ENCODE data around the gene KLF1. TPM values are rescaled to one million over a fixed set of nuclear protein-coding genes. Genes with fewer than 3 reads are reported as not detected.
A peak's percentile ranks its signal among the peaks of the same experiment; 100 is the strongest.

The KLF1 gene
- total RNA-seq, 1 donor: not detected

- DNase-seq (ENCODE audit: low read depth): no peak
- H3K4me3 ChIP-seq (ENCODE audit: low read depth, low read length): no peak overlapping the region
- no peak for TF ChIP-seq CTCF (IDR thresholded peaks at IDR 0.05; ENCODE audit: insufficient read depth, low read length)
Observed at GRCh38 chr19:12836529-12836863, 50.5 kb downstream of the KLF1 start.

GRCh38 chr19:12834976-12835757, 51.8 kb downstream of the KLF1 start:
- H3K4me3 ChIP-seq (ENCODE audit: low read depth, low read length): no peak overlapping the region
- no peak for TF ChIP-seq CTCF (IDR thresholded peaks at IDR 0.05; ENCODE audit: insufficient read depth, low read length)
- no peak for DNase-seq (ENCODE audit: low read depth)

GRCh38 chr19:12834566-12834943, 52.4 kb downstream of the KLF1 start, which contains the start of gene RTBDN:
TSS of gene RTBDN (minus strand) at chr19:12834579. CDS start at chr19:12829979, 4,600 bp downstream.
- no peak for DNase-seq (ENCODE audit: low read depth)
- no peak for TF ChIP-seq CTCF (IDR thresholded peaks at IDR 0.05; ENCODE audit: insufficient read depth, low read length)
- peak within 1 kb of the TSS; percentile 48 for H3K4me3 ChIP-seq (ENCODE audit: low read depth, low read length)

Small RNA genes within 50 kb of the gene (small RNA-seq; reads per million reads assigned to genes)
- gene MIR5695 (not detected), gene MIR6794 (not detected)

Other genes starting within 250 kb of the KLF1 start
- 16.8 and 38.2 TPM in 2 replicates for gene MAN2B1, start 220.5 kb downstream of the KLF1 start, total RNA-seq (ENCODE audit: low replicate concordance)
- gene WDR83, start 220.4 kb downstream of the KLF1 start, total RNA-seq (ENCODE audit: low replicate concordance): 6.8 and 15.9 TPM in 2 replicates
- gene DHPS, start 205.3 kb downstream of the KLF1 start, total RNA-seq (ENCODE audit: low replicate concordance): 38.3 and 46.2 TPM in 2 replicates
- gene GNG14, start 199.2 kb downstream of the KLF1 start, total RNA-seq (ENCODE audit: low replicate concordance): not detected in 2 replicates
- gene FBXW9, start 190.6 kb downstream of the KLF1 start, total RNA-seq (ENCODE audit: low replicate concordance): 7.2 and 8.9 TPM in 2 replicates
- 39.4 and 57.3 TPM in 2 replicates for gene TNPO2, start 163.3 kb downstream of the KLF1 start, total RNA-seq (ENCODE audit: low replicate concordance)
- gene TRIR, start 152.5 kb downstream of the KLF1 start, total RNA-seq (ENCODE audit: low replicate concordance): 145 and 172 TPM in 2 replicates
- 61.2 and 84.5 TPM in 2 replicates for gene GET3, start 149.7 kb downstream of the KLF1 start, total RNA-seq (ENCODE audit: low replicate concordance)
- not detected in 2 replicates for gene BEST2, start 135.4 kb downstream of the KLF1 start, total RNA-seq (ENCODE audit: low replicate concordance)
- 15.5 and 31.2 TPM in 2 replicates for gene HOOK2, start 111.6 kb downstream of the KLF1 start, total RNA-seq (ENCODE audit: low replicate concordance)
- gene JUNB, start 95.7 kb downstream of the KLF1 start, total RNA-seq (ENCODE audit: low replicate concordance): 87.9 and 263 TPM in 2 replicates
- 66.7 and 163 TPM in 2 replicates for gene PRDX2, start 85.4 kb downstream of the KLF1 start, total RNA-seq (ENCODE audit: low replicate concordance)
- gene THSD8, start 85.1 kb downstream of the KLF1 start, total RNA-seq (ENCODE audit: low replicate concordance): not detected in 2 replicates
- 12.8 and 37.4 TPM in 2 replicates for gene RNASEH2A, start 80.6 kb downstream of the KLF1 start, total RNA-seq (ENCODE audit: low replicate concordance)
- not detected in 2 replicates for gene RTBDN, start 52.6 kb downstream of the KLF1 start, total RNA-seq (ENCODE audit: low replicate concordance)
- gene MAST1, start 48.7 kb downstream of the KLF1 start, total RNA-seq (ENCODE audit: low replicate concordance): under 0.01 and 1.1 TPM in 2 replicates
- 22.7 and 23.4 TPM in 2 replicates for gene DNASE2, start 5.8 kb downstream of the KLF1 start, total RNA-seq (ENCODE audit: low replicate concordance)
- 20.5 and 24.4 TPM in 2 replicates for gene GCDH, start 4.0 kb upstream of the KLF1 start, total RNA-seq (ENCODE audit: low replicate concordance)
- 0.54 TPM in 1 of 2 replicates, not detected in the other for gene SYCE2, start 32.1 kb upstream of the KLF1 start, total RNA-seq (ENCODE audit: low replicate concordance)
- gene FARSA, start 46.5 kb upstream of the KLF1 start, total RNA-seq (ENCODE audit: low replicate concordance): 39.1 and 44.3 TPM in 2 replicates
- gene CALR, start 51.4 kb upstream of the KLF1 start, total RNA-seq (ENCODE audit: low replicate concordance): 1,776 and 3,314 TPM in 2 replicates
- 76.8 and 101 TPM in 2 replicates for gene RAD23A, start 58.7 kb upstream of the KLF1 start, total RNA-seq (ENCODE audit: low replicate concordance)
- 23.0 and 38.8 TPM in 2 replicates for gene GADD45GIP1, start 70.0 kb upstream of the KLF1 start, total RNA-seq (ENCODE audit: low replicate concordance)
- gene DAND5, start 82.4 kb upstream of the KLF1 start, total RNA-seq (ENCODE audit: low replicate concordance): 0.18 TPM in 1 of 2 replicates, not detected in the other
- 68.0 and 160 TPM in 2 replicates for gene NFIX, start 108.3 kb upstream of the KLF1 start, total RNA-seq (ENCODE audit: low replicate concordance)
- gene LYL1, start 215.7 kb upstream of the KLF1 start, total RNA-seq (ENCODE audit: low replicate concordance): 0.63 and 1.4 TPM in 2 replicates
- gene TRMT1, start 229.5 kb upstream of the KLF1 start, total RNA-seq (ENCODE audit: low replicate concordance): 19.2 and 23.9 TPM in 2 replicates
- 11.5 and 51.2 TPM in 2 replicates for gene NACC1, start 231.1 kb upstream of the KLF1 start, total RNA-seq (ENCODE audit: low replicate concordance)

All from fibroblast of the aortic adventitia (primary cell).